ENCODE measurements around the gene NUDT4. TPM values are rescaled to one million over a fixed set of nuclear protein-coding genes. Genes with fewer than 3 reads are reported as not detected.

NUDT4 gene
- total and polyA plus RNA-seq, 2 of the 8 experiments (the other 6 are each of a cell fraction or from before 2014, with no cell fraction given): 17.3 to 71.7 TPM

DNA sequence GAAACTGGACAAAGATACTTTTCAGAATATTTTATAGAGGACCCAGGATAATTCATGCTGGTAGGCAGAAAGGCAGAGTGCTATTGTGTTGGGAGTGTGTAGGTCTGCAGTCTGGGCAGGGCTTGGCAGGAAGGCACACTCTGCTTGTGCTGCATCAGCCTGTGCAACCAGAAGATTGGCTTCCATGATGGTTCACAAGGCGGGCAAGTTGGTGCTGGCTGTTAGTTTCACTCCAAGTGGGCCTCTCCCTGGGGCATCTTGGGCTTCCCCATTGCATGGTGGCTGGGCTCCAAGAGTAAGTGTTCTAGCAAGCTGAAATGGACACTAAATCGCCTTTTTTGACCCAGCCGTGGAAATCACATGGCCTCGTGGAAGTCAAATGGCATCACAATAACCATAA lies 65.9 kb downstream of the NUDT4 start:
- ChIA-PET POLR2A (ENCODE audit: partially characterized antibody) (interaction anchor here (1.2 to 3.1 kb wide), 4 partner anchors 8 to 24 kb away, joined by 3 to 12 read pairs (median 4); partner anchors contain the start of gene MRPL42), CTCF (ENCODE audit: partially characterized antibody) (no interaction called here)
- Histone ChIP-seq H2AK5ac (ENCODE audit: low read depth, low read length) (no peak overlapping the region; the same call in 1 of the 2 replicates), H4K5ac (ENCODE audit: insufficient read length, low read depth, low read length) (no peak overlapping the region), H4K8ac (ENCODE audit: extremely low read depth, insufficient read depth, low read length) (no peak overlapping the region), H3K27ac (ENCODE audit: low read depth, low read length) (no peak overlapping the region), H3K56ac (replicated peaks; ENCODE audit: insufficient read length, low read depth, low read length) (no peak overlapping the region), H3K79me2 (ENCODE audit: control insufficient read depth in 1 of 2, insufficient read depth in 2 of 2, low read length in 2 of 2) (peaks cover 22 to 40% of the 10 kb centered on the region in 2 experiments), H3K14ac (ENCODE audit: insufficient read length) (no peak overlapping the region), H4K91ac (replicated peaks; ENCODE audit: insufficient read length, low read length) (no peak overlapping the region), H3K18ac (ENCODE audit: extremely low read depth, low read length) (no peak overlapping the region), H2BK120ac (replicated peaks; ENCODE audit: low read depth, low read length) (no peak overlapping the region), H3K23ac (ENCODE audit: insufficient read length) (no peak overlapping the region), H2BK15ac (ENCODE audit: low read length) (no peak overlapping the region), H2BK5ac (ENCODE audit: low read depth, low read length) (no peak overlapping the region), H2BK20ac (ENCODE audit: low read length) (no peak overlapping the region), H3K4ac (replicated peaks; ENCODE audit: insufficient read length, low read depth, low read length) (no peak overlapping the region), H3K4me1 (replicated peaks in 1 of 4; ENCODE audit: control insufficient read depth in 3 of 4, insufficient read depth in 4 of 4, low read length in 3 of 4) (peaks cover 0 to 9% (median 3%) of the 10 kb centered on the region in 4 experiments; a peak in 2 of 7 replicates), H3K9me3 (ENCODE audit: insufficient read depth in 2 of 2, low read depth in 1 of 2, low read length in 1 of 2) (no peaks in the 10 kb centered on the region), H3K79me1 (ENCODE audit: low read depth, low read length) (no peaks in the 10 kb centered on the region), H2BK12ac (ENCODE audit: low read depth, low read length) (no peak overlapping the region), H3K9ac (replicated peaks in 1 of 4; ENCODE audit: extremely low read depth in 1 of 4, low read depth in 3 of 4, low read length in 3 of 4) (no peak overlapping the region), H3K4me3 (ENCODE audit: extremely low read depth in 1 of 4, insufficient read depth in 2 of 4, low read depth in 3 of 4, low read length in 4 of 4) (no peak overlapping the region), H4K20me1 (replicated peaks in 1 of 2; ENCODE audit: control insufficient read depth in 1 of 2, insufficient read depth in 2 of 2, low read length in 2 of 2) (peaks cover 13% of the 10 kb centered on the region in 2 experiments), H3K27me3 (replicated peaks in 1 of 4; ENCODE audit: control insufficient read depth in 3 of 4, extremely low read depth in 1 of 4, insufficient read depth in 3 of 4, low read length in 3 of 4) (no peaks in the 10 kb centered on the region), H3K4me2 (ENCODE audit: insufficient read depth in 1 of 2, low read depth in 2 of 2, low read length in 2 of 2) (peak overlapping the region in 1 of 2 experiments; percentile 82; a peak in 1 of 4 replicates), H2AFZ (ENCODE audit: low read length) (no peak overlapping the region), H3K23me2 (ENCODE audit: low read depth, low read length) (peaks cover 11% of the 10 kb centered on the region; the same call in 1 of the 2 replicates), H3K36me3 (ENCODE audit: control insufficient read depth in 2 of 4, insufficient read depth in 4 of 4, low read length in 3 of 4) (no peaks in the 10 kb centered on the region)
- WGBS, 2 experiments (ENCODE audit: extremely low coverage in 1 of 2, insufficient coverage in 1 of 2, insufficient read length in 1 of 2, insufficient replicate concordance in 2 of 2, low coverage in 1 of 2, low lambda C conversion rate in 2 of 2, missing lambda C conversion rate in 1 of 2): 92% methylated on average over 4 of the region's 4 CpGs; no CpG with 5 or more reads in 1 of the 2 experiments
- no peak for DNase-seq (ENCODE audit: low read depth in 1 of 2, low spot score in 2 of 2)
- TF ChIP-seq, protein P1, sequence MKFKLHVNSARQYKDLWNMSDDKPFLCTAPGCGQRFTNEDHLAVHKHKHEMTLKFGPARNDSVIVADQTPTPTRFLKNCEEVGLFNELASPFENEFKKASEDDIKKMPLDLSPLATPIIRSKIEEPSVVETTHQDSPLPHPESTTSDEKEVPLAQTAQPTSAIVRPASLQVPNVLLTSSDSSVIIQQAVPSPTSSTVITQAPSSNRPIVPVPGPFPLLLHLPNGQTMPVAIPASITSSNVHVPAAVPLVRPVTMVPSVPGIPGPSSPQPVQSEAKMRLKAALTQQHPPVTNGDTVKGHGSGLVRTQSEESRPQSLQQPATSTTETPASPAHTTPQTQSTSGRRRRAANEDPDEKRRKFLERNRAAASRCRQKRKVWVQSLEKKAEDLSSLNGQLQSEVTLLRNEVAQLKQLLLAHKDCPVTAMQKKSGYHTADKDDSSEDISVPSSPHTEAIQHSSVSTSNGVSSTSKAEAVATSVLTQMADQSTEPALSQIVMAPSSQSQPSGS (IDR thresholded peaks at IDR 0.05; ENCODE audit: low read length): no peak
- no peak for TF ChIP-seq E2F6 (IDR thresholded peaks at IDR 0.05)
- TF ChIP-seq SIRT6 (IDR thresholded peaks at IDR 0.05; ENCODE audit: low read length): no peak
- no peak for TF ChIP-seq RBBP5 (IDR thresholded peaks at IDR 0.05; ENCODE audit: borderline replicate concordance, low read depth, low read length)
- no peak for TF ChIP-seq TAF1 (IDR thresholded peaks at IDR 0.05; ENCODE audit: low read depth, low read length)
- no peak for TF ChIP-seq KDM1A (IDR thresholded peaks at IDR 0.05; ENCODE audit: borderline replicate concordance, low read length)
- TF ChIP-seq JUND (IDR thresholded peaks at IDR 0.05; ENCODE audit: low read length): no peak
- no peak for TF ChIP-seq SRF (IDR thresholded peaks at IDR 0.05; ENCODE audit: low read depth, low read length)
- FAIRE-seq: no peak

Data from H1 (cell line).